DMS53 (cell line): ENCODE results near the gene SIK2.
A peak's percentile ranks its signal among the peaks of the same experiment; 100 is the strongest.
"Not testable (repeated sequence)": the region's sequence is repeated elsewhere in the genome, so short reads cannot be mapped to it uniquely, and the experiment has no call there.

ENCODE experiments used
- DNase-seq: peaks from one replicate; lab custom pipeline; 2025; lab: John Stamatoyannopoulos, UW

The SIK2 gene

DNA sequence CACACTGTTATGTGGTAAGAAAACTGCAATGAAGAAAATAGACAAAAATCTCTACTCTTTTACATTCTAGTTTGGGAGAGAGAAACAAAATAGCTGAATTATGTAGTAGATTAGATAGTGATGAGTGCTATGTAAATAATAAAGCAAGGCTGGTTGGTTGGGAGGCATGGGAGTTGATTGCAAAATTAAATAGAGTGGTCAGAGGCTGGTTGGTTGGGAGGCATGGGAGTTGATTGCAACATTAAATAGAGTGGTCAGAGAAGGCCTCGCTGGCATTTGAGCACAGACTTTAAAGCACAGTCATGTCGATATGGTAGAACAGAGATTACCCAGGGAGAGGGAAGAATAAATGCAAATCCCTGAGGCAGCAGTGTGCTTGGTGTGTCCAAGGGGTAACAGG lies 22.4 kb downstream of the SIK2 start:
- no peak for DNase-seq

DNA sequence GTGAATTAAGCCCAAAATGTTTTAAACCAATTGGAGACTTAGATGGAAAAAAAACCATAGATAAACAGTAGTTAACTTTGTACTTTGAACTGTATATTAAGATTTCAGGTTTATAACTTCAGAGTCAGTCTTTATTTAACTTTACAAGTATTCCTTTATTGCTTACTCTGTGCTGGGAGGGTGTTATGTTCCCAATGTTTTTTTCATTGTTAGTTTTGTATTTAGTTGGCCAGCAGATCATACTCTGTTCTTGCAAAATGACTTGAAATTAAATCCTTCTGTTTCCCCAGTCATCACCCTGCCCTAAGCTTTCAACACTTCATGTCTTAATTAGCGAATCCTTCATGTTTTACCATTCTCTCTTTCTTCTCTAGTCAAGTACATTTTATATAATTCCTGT lies 25.3 kb downstream of the SIK2 start:
- DNase-seq, result no peak

DNA sequence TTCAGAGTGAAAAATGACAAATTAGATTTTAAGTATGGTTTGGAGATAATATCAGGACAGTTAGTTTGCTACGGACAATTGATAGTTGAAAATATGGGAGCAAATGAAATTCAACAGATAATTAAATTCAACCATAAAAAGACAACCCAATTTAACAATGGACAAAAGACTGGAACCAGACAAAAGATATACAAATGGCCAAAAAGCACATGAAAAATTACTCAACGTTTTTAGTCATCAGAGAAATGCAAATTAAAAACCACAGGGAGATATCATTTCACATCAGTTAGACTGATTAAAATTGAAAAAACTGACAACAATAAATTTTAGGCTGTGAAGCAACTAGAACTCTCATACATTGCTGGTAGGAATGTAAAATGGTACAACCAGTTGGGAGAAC lies 27.2 kb downstream of the SIK2 start:
- no peak for DNase-seq

DNA sequence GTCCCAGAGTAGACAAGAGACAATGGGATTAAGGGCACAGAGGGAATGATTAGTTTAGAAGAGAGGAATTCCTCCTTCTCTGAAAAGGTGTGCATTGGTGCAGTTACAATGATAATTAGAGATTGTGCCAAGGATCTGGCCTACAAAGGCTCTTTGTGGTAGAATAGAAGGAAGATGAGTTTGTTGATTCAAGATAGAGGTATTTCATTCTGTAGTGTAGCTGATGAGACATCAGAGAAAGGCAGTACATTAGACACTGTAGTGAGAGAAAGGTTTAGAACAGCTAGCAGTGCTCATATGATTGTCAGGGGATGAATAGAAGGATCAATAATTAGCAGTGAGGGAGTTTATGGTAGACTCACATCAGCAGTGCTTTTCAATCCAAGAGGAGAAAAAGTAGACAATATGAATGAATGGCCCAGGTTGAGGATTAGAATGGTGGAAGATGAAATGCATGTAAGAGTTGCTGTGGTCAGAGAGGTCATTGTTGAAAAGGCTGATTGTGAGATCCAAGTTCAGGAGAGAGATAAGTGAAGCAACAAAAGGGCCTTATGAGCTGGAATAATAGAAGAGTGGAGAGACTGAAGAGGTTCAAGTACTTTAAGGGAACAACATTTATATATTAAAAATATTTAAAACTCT lies 28.9 kb downstream of the SIK2 start:
- DNase-seq, result no peak

DNA sequence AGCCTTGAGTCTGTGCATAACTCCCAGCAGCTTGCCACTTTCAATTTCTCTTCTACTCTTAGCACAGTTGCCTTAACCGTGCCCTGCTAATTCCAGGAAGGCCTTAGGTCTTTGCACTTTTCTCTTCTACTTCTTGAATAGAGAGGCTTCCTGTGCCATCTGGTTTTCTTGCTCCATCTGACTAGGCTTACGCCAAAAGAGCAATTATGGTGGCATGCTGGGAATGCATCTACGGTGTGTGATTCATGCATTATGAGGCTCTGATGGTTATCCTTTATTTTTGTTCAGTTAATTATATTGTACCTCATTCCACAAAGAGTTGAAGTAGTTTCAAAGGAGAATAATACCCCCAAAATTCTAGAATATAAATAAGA lies 29.4 kb downstream of the SIK2 start:
- no peak for DNase-seq

DNA sequence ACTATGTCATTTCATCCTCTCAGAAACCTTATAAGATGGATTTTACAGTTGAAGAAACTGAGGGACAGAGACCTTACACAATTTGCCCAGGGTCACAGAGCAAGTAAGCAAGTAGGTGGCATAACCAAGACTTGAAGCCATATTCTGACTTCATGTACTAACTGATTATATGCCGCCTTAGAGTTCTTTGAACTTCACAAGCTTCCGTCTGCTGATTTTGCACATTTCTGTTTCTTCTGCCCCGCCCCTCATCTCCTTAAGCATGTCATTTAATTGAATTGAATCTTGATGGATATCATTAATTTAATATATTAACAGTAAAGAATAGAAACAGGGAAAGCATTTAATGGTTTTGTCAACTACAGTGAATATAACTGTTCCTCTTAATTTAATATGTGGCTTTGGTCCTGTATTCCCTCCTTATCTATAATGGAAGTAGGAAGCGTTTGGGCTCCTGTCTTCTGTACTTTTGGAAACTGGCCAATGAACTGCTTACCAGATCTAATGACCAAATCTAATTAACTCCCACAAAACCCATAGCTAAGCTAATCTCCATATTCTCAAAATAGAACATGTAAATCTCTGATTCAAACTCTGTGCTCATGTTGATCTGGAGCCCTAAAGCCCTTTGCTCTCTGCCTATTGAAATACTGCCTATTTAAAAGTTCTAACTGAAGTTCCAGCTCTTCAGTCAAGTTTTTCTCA lies 30.4 kb downstream of the SIK2 start:
- no peak for DNase-seq

DNA sequence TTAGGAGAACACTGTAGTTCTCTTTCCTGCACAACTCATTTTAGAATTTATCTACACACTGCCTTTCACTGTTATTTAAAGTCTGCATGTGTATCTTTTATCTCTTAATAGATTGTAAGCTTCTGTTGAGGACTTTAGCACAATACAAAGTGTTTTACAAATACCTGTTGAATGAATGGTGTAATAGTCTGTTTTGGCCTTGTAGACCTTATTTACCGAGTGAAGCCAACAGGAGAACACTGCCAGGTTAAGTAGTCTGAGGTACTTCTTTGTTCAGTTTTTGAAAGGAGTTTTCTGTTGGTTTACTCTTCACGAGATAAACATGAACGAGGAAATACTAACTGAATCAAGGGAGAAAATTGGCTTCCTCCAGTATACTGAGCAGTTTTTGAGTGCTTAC lies 31.0 kb downstream of the SIK2 start:
- DNase-seq, result peak; percentile 16

DNA sequence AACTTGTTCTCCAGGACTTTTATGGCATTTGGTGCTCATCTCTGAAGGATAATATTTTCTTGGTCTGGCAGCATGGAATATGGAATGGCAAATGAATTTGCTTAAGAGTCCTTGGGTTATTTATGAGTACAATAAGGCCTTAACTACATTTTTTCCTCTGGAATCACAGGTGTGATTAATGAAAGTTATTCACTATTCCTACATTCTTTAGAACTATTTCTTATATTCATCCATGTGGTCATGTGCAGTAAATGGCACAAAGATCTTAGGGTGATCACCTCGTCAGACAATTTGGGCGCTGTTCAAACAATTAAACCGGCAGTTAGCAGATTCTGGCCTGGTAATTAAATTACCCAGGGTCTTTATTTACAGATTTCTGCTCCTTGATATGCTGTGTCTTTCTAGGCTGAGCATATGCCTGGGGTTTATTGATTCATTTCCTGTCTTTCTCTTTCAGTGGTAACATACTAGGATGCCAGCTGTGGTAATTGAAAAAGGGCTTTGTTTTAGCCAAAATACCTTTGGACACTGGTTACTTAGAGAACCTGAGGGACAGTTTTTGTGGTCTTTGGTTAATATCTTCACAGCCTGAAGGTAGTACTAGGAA lies 31.6 kb downstream of the SIK2 start:
- DNase-seq, result no peak

DNA sequence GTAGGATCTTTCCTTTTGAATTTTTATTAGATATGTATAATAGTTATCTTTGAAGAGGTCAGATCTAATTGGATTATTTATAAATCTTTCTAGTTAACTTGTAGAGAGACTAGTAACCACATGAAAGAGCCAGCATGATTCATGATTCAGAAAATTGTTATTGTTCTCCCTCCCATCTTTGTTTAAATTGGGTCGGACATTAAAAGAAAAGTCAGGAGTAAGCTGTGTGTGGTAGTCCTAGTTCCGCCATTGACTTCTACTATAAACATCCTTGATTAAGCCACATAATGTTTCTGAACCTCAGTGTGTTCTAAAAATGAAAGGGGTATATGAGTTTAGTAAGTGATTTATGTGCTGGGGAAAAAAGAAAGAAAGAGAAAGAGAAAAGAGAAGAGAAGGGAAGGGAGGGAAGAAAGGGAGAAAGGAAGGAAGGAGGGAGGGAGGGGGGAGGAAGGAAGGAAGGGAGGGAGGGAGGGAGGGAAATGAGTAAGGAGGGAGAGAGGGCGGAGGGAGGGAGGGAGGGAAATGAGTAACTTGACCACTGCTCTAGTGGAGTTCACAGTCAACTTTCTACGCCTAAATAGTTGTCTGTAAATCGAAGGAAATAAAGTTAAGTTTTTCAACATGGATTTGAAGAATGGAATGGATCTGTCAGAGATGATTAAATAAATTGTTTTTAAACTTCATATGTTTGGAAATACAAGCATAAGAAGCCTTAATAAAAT lies 32.9 kb downstream of the SIK2 start:
- peak; percentile 9 for DNase-seq

DNA sequence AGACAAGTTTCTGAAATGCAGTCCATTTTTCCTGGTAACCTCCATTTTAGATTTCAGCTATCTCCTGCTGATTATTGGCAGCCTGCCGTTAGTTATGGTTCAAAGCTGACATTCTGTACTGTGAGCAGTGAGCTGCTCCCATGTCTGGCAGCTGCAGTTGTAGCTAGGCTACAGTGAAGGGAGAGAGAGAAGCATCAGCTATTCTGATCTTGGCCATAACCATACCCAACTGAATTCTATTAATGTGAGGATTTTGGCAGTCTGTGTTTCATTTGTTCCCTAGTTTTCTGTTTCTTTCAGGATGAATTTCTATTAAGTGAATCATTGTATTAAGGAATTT lies 33.4 kb downstream of the SIK2 start:
- no peak for DNase-seq

DNA sequence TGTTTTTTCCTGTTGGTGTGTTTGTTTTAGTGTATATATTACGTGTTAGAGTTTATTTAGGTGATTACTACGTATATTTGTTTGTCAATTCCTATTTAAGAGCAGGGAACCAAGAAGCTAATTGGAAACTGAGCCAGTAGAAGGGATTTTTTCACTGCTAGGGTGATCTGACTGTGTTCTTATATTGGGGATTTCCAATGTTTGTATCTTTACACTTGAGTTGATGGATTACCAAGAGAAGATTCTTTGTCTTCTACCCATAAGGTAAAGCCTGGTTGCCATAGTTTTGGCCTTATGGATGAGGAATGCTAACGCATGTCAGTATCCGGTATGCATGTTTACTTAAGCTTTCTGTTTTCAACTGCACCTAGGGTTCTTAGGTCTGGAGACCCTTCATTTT lies 35.6 kb downstream of the SIK2 start:
- peak; percentile 60 for DNase-seq

DNA sequence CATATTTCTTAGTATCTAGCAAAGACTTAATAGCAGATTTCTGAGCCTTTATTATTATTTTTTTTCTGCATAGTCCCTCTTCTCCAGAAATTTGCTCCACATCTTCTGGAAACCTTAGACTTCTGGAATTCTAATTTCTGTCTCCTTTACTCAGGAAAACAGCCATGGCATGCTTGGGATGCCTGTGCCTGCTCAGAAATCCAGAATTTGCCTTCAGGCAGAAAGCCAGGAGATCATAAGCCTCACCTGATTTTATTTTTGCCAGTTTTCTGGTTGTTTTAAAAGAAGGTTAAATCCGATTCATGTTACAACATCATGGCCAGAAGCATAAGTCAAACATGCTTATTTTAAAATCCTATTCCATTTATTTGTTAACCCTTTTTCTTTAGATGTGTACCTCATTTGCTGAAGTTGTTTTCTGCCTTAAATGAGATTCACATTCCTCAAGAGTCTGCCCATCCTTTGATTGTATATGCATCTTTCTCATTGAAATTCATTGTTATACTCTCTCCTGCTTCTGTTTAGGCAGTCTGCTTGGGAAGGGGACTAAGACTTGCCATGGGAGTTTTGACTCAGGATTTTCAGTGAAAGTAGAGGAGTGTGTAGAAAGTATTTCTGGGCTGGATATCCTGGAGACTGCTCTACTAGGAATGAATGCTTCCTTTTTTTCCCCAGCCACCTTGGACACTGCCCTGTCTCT lies 37.1 kb downstream of the SIK2 start:
- DNase-seq, result no peak

DNA sequence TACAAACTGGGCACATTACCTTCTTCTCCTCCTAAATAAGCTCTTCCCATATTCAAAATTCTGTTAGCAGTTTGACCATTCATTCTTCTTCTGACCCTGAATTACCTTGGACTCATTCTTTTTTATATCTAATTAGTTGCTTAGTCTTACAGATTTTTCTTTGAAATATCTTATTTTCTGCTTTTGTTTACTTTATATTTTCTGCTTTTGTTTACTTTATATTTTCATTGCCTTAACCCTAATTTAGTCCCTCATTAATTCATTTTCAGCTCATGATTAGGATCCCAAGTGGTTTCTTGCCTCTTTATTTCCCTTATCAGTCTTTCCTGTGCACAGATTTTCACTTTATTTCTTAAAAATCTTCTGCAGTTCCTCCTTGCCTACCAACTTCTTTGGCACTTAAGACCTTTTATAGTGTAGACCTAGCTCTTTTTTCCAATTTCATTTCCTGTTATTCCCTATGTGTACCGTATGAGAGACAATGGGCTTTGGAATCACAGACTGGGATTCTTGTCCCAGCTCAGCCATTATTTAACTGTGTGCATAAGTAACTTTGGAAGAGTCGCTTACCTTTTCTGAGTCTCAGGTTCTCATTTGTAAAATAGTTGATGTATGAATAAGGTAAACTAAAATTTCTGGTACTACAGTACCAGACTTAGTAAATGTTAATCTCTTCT lies 39.2 kb downstream of the SIK2 start:
- no peak for DNase-seq

DNA sequence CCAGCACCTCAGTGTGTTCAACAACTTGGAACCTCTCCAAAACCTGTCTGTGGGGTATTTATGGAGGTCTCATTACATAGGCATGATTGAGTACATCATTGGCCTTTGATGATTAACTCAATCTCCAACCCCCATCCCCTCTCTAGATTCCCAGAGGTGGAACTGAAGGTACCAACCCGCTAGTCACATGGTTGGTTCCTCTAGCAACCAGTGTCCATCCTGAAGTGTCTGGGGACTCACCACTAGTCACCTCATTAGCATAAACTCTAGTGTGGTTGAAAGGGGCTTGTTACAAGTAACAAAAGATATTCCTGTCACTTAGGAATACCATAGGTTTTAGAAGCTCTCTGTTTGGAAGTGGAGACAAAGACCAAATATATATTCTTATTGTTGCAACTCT lies 40.3 kb downstream of the SIK2 start:
- DNase-seq, result no peak

DNA sequence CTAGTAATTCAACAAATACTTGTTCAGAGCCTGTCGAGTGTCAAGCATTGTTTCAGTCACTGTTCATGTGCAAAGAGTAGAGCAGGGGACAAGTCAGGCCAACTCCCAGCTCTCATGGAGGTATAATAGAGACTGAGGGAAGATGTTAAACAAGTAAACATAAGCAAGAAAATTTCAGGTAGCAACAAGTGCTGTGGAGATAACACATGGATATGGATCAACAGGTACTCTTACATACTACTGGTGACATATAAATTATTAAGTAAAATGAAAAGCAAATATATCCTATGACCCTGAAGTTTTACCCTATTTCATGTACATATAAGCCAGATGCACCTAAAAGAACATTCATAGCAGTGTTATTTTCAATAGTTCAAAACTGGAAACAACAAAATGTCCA lies 42.7 kb downstream of the SIK2 start:
- no peak for DNase-seq

DNA sequence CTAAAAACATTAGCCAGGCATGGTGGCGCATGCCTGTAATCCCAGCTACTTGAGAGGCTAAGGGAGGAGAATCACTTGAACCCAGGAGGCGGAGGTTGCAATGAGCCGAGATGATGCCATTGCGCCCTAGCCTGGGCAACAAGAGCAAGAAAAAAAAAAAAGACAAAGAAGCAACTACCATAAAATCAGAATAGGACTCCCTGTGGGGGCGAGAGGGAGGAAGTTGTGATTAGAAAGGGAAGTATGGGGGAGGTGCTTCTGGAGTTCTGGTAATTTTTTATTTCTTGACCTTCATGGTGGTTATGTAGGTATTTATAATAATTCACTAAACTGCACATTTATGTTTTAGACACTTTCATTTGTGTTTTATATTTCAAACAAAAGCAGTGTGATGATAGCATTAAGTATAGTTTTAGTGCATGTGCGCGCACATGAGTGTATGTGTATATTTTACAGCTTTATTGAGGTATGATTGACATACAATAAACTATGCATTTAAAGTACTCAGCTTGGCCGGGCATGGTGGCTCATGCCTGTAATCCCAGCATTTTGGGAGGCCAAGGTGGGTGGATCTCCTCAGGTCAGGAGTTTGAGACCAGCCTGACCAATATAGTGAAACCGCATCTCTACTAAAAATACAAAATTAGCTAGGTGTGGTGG lies 43.5 kb downstream of the SIK2 start:
- no peak for DNase-seq

DNA sequence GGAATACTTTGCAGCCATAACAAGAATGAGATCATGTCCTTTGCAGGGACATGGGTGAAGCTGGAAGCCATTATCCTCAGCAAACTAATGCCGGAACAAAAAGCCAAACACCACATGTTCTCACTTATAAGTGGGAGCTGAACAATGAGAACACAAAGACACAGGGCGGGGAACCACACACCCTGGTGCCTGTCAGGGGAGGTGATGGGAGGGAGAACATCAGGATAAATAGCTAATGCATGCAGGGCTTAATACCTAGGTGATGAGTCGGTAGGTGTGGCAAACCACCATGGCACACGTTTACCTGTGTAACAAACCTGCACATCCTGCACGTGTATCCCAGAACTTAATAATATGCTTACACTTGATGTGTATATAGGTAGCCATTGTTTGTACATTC lies 49.1 kb downstream of the SIK2 start:
- DNase-seq, result not testable (repeated sequence)

DNA sequence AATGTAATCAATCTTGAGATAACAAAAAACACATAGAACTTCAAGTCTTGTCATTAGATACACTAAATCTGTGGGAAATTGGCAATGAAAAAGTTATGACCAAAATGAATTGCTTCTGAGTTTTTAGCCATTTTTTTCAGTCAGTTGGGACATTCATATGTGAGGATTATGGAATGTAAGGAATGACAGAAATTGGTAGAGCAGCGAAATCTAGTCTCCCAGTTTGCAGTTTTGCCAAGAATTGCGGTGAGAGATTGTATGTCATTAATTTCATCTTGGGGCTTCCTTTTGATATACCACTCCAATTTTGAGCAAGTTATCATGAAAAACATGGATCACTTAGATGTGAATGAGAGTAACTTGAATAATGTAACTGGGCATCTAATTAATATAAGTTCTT lies 49.9 kb downstream of the SIK2 start:
- no peak for DNase-seq

DNA sequence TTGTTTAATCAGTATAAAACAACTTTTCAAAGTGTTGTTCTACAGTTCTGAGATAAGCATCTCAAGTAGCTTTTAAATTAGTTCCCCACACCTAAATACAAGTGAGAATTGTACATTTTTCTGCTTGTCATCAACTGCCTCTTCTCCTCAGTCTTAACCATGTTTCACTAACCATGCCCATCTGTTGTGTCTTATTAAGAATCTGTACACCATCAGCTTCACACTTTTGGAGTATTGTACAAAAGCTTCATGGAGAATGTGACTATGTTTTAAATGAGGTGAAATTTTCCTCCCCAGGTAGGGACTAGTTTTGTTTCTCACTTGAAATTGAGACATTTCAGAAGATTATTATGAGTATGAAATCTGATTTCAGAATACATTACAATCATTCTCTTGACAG lies 52.4 kb downstream of the SIK2 start:
- no peak for DNase-seq

DNA sequence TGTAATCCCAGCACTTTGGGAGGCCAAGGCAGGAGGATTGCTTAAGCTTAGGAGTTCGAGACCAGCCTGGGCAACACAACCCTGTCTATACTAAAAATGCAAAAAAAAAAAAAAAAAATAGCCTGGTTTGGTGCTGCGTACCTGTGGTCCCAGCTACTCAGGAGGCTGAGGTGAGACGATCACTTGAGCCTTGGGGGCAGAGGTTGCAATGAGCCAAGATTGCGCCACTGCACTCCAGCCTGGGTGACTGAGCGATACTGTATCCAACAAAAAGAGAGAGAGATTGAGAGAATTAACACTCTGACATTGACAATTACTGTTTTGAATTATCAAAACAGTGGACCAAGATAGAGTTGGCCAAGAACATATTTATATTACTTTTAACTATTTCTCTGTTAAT lies 53.7 kb downstream of the SIK2 start:
- no peak for DNase-seq

DNA sequence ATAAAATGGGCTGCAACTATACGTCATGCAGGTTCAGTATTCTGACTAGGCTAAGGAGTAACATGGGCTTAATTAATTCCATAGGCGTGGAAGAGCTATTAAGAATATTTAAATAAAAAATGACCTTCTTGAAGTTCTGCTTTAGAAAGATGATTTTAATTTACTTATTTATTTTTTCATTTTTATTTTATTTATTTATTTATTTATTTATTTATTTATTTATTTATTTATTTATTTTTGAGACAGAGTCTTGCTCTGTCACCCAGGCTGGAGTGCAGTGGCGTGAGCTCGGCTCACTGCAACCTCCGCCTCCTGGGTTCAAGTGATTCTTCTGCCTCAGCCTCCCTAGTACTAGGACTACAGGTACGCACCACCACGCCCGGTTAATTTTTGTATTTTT lies 55.7 kb downstream of the SIK2 start:
- not testable (repeated sequence) for DNase-seq
